HG02884 (cell line): ENCODE measurements around the gene S100A4.

Experiments used
- ATAC-seq: cut with Tn5 transposase; IDR thresholded peaks from one replicate; pipeline ENCODE4 v1.9.1; 2021; ENCODE audit warnings: mild to moderate bottlenecking, moderate library complexity; ENCODE audit not compliant: unreplicated experiment

Gene S100A4

DNA sequence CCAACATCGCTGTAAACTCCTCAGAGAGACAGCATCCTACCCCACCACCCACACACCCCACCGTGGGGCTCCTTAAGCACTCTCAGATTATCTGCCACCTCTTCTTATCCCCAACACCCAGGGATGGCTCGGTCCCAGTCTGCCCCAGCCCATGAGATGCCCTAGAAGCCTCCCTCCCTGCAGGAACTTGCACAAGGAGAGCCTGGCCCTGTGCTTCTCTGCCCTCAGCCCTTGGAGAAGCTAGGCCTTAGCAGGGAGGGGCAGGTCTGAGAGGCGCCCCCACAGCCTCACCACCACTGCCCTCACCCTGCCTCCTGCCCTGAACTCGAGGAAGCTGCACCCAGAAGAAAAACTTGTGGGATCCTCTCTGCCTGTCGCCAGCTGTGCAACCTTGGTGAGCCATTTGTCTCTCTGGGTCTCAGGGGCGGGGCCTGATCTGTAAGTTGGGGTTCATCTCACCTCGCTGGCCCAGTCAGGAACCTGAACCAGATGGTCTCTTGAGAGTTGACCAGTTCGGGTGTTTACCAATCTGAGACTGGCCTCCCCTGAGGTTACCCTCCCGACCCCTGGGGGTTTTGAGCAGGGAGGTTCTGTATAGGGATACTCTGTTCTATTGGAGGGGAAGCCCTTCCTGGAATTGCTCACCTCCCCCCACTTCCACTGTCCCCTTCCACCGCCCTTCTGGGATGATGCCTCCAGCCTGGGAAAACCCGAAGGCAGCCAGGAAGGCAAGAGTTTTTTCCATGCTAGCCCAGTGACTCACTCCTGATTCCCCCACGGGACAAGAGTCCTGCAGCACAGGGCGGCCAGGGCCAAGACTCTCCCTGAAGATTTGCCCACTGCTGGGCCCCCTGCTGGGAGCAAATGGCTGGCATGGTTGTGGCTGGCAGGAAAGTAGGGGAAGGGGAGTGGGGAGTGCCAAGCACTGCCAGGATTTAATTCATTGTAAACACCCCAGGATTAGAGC, 3.4 kb upstream of the S100A4 start, which contains the start of gene S100A3:
S100A3 (minus strand) TSS at position 537 of the 967 bp plus-strand sequence. CDS start 773 bp downstream, outside the sequence.
- ATAC-seq = no peak

- ATAC-seq = no peak
These were observed 2.2 kb upstream of the S100A4 start for GRCh38 chr1:153547560-153548551.

GRCh38 chr1:153546796-153547559, 1.4 kb upstream of the S100A4 start:
- no peak for ATAC-seq

GRCh38 chr1:153546371-153546770, 765 bp upstream of the S100A4 start:
- no peak for ATAC-seq

GRCh38 chr1:153544453-153545066, 1.0 kb downstream of the S100A4 start:
- no peak for ATAC-seq

DNA sequence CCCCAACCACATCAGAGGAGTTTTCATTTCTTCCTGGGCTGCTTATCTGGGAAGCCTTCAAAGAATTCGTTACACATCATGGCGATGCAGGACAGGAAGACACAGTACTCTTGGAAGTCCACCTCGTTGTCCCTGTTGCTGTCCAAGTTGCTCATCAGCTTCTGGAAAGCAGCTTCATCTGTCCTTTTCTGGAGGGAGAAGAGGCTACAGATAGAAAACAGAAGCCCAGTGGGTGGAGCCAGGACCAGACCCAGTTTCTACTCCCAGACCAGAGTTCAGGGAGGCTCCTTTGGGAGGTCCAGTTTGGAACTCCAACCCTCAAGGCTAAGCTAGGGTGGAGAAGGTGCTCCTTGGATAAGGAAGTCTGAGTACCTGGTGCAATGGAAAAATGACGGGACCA, 1.9 kb downstream of the S100A4 start:
- ATAC-seq = no peak

- no peak for ATAC-seq
These were observed 2.5 kb downstream of the S100A4 start for GRCh38 chr1:153542956-153543711.

- no peak for ATAC-seq
These were observed 3.7 kb downstream of the S100A4 start for GRCh38 chr1:153541641-153542590.

DNA sequence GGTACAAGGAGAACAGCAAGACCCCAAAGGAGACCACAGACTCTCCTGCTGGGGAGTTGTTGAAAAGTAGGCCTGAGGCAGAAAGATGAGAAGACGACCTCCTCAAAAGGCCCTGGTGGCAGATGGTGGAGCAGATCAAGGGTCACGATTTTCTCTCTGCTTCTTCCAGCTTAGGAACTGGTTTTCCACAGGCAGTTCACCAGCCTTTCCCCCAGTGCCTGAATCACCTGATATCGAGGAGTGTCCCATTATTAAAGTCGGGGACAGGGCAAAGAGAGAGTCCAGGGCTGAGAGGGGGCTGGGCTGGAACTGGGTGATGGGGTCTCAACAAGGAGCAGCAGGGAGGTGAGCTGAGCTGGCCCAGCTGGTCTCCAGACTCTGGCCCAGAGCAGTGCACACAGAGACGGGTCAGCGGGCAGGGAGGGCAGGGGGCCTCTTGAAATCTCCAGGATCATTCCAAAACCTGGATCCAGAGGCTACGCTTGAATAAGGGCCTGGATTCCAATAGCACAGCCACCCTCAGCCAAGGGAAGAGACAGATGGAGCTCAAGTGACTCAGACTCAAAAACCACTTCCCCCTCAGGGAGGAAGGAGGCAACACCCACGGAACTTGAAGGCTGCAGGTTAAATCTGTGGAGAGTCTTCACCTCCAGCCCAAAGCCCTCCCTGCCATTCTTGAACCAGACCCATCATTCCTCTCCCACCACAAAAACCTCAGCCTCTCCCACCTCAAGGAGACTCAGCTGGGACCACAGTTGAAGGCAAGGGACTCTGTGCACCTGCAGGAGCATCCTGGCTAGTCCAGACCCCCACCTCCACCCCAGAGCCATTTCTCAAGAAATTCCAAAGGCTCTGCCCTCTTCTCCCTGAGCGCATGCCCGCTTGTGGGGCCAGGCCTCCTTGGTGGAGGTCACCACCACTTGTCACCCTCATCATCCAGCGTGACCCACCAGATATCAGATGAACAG, 4.9 kb downstream of the S100A4 start, which contains the start of gene S100A5:
S100A5 (minus strand) TSS at position 541 of the 968 bp plus-strand sequence. CDS start 743 bp downstream, outside the sequence.
- no peak for ATAC-seq

GRCh38 chr1:153539395-153540093, 6.1 kb downstream of the S100A4 start:
- ATAC-seq = no peak

DNA sequence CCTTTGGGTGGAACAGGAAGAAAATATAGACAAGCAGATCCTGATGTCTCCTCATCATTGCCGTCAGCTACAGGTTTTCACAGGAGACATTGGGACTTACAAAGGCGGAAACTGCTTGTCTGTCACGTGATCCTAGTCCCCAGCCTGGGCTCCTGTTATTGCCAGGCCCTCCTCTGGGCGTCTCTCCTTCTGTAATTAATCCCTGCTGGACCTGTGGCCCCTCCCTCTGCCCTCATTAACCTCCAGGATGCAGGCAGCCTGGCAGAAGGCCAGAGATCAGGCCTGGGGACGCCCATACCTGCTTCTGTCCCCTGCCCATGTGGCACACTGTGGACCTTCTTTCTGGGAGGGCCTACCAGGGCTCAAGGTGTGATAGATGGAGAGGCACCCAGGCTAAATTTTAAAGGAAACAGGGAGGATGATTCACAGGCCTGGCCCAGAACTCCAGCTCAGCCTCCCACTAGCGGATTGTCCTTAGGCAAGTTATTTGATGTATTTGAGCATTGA, 7.2 kb downstream of the S100A4 start:
- no peak for ATAC-seq

DNA sequence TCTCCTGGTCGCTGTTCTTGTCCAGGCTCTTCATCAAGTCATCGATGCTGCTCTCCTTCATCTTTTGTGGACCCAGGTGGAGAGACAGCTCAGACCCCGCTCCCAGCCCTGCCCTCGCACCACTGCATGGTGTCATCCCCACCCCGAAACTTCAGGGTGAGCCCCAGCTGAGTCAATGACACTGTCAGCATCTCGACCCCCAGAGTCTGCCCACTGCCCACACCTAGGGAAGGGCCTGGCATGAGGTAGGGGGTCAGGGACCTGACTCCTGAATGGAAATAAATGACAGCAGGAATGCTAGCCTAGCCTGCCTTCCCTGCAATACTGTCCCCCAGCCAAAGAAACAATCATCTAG, 8.3 kb downstream of the S100A4 start:
- no peak for ATAC-seq

DNA sequence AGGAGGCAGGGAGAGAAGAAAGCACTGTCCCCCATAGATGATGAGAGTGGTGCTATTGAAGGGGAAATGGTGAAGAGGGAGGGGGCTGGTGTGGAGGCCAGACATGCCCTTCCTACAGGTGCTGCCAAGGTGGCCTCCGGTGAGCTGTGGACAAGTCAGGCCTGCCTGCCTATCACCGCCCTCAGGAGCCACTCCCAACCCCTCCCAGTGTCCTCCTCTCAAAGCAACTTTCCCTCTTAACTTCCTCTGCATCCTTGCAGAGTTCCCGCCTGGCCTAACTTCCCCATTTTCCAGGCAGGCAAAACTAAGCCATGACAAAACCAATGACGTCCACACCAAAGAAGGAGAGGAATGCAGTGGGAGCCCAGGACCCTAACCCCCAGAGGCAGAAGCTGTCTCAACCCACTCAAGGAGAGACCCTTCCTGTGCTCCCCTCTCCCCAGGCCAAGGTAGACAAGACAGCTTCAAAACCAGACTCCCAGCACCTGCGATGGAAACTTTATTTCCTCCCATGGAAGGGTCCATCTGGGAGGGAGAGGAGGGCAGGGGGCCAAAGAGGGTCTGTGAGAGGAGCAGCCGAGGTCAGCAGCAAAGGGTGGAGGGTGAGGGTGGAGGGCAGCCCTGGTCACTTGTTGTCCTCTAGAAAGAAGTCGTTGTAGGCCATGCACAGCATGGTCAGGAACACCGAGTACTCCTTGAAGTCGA, 8.8 kb downstream of the S100A4 start:
- no peak for ATAC-seq

- ATAC-seq = peak; percentile 45
These were observed 9.5 kb downstream of the S100A4 start for GRCh38 chr1:153536012-153536670.
